GM23338 (cell line): Measurements from ENCODE around the gene ACOX2. TPM values are rescaled to one million over a fixed set of nuclear protein-coding genes. Genes with fewer than 3 reads are reported as not detected.
A peak's percentile ranks its signal among the peaks of the same experiment; 100 is the strongest.

Experiments used
- ATAC-seq: fragments of 200-7000 bp; cut with Tn5 transposase; 3 replicates; pipeline ENCODE4 v1.9.1; 2020
- DNase-seq: peaks from one replicate; pipeline ENCODE4 v3.0.0-alpha.2; 2015; ENCODE audit warnings: low spot score
- H2AFZ ChIP-seq: fragments of 200-600 bp; sonication (generic); 2 replicates; pipeline ENCODE4 v1.8.0; 2016; ENCODE audit warnings: antibody characterized with exemption, mild to moderate bottlenecking, moderate library complexity
- H3F3A ChIP-seq: fragments of 200-600 bp; sonication (generic); replicated peaks from 2 replicates; pipeline ENCODE4 v1.8.0; 2017; ENCODE audit warnings: antibody characterized with exemption, mixed run types, low read depth
- H3K27ac ChIP-seq: fragments of 200-600 bp; sonication (generic); 2 replicates; pipeline ENCODE4 v1.6.1; 2016; ENCODE audit warnings: low read depth
- H3K27me3 ChIP-seq: fragments of 200-600 bp; sonication (generic); 2 replicates; pipeline ENCODE4 v1.8.0; 2016; ENCODE audit warnings: mild to moderate bottlenecking, mixed run types, moderate library complexity; ENCODE audit not compliant: insufficient read depth
- H3K36me3 ChIP-seq: fragments of 200-600 bp; sonication (generic); 2 replicates; pipeline ENCODE4 v1.8.0; 2016; ENCODE audit warnings: mild to moderate bottlenecking; ENCODE audit not compliant: insufficient read depth
- H3K4me1 ChIP-seq: fragments of 200-600 bp; sonication (generic); 2 replicates; pipeline ENCODE4 v1.8.0; 2016; ENCODE audit warnings: mild to moderate bottlenecking, moderate library complexity; ENCODE audit not compliant: insufficient read depth
- H3K4me2 ChIP-seq: fragments of 200-600 bp; sonication (generic); 2 replicates; pipeline ENCODE4 v1.7.1; 2017; ENCODE audit warnings: mixed run types
- H3K4me3 ChIP-seq: fragments of 200-600 bp; sonication (generic); 2 replicates; pipeline ENCODE4 v1.6.1; 2016; ENCODE audit warnings: mixed run types
- H3K79me2 ChIP-seq: fragments of 200-600 bp; sonication (generic); replicated peaks from 2 replicates; pipeline ENCODE4 v1.8.0; 2017; ENCODE audit warnings: mild to moderate bottlenecking; ENCODE audit not compliant: insufficient read depth
- H3K9me2 ChIP-seq: fragments of 200-600 bp; sonication (generic); 2 replicates; pipeline ENCODE4 v1.8.0; 2017; ENCODE audit not compliant: insufficient read depth
- H4K20me1 ChIP-seq: fragments of 200-600 bp; sonication (generic); replicated peaks from 2 replicates; pipeline ENCODE4 v1.8.0; 2017; ENCODE audit warnings: mild to moderate bottlenecking; ENCODE audit not compliant: insufficient read depth
- H3K27ac Mint-ChIP-seq: 2 replicates; pipeline ENCODE4 v1.8.0; 2020; ENCODE audit warnings: inconsistent platforms, mild to moderate bottlenecking, moderate library complexity, mixed read lengths
- H3K27me3 Mint-ChIP-seq: 3 replicates; pipeline ENCODE4 v1.8.0; 2022; ENCODE audit warnings: low read depth, mild to moderate bottlenecking, moderate library complexity, mixed read lengths, inconsistent platforms; ENCODE audit not compliant: insufficient read depth, poor library complexity
- H3K36me3 Mint-ChIP-seq: 3 replicates; pipeline ENCODE4 v1.8.0; 2021; ENCODE audit warnings: low read depth, mild to moderate bottlenecking, inconsistent platforms, moderate library complexity, mixed read lengths
- H3K4me1 Mint-ChIP-seq: 3 replicates; pipeline ENCODE4 v1.8.0; 2020; ENCODE audit warnings: mild to moderate bottlenecking, inconsistent platforms, mixed read lengths
- H3K4me3 Mint-ChIP-seq: 3 replicates; pipeline ENCODE4 v1.8.0; 2021; ENCODE audit warnings: moderate library complexity, mild to moderate bottlenecking, inconsistent platforms, mixed read lengths
- H3K9me3 Mint-ChIP-seq: 3 replicates; pipeline ENCODE4 v1.8.0; 2020; ENCODE audit warnings: moderate library complexity, mild to moderate bottlenecking, inconsistent platforms, mixed read lengths
- CREB1 ChIP-seq: fragments of 250-450 bp; sonication (Bioruptor Pico); IDR thresholded peaks from 2 replicates; pipeline ENCODE4 v1.5.0; 2020; ENCODE audit warnings: low read depth, mild to moderate bottlenecking, moderate library complexity
- ETS1 ChIP-seq: IDR thresholded peaks from 2 replicates; pipeline ENCODE4 v1.6.1; 2016; ENCODE audit warnings: antibody characterized with exemption
- EZH2 ChIP-seq: fragments of 200-600 bp; sonication (generic); IDR thresholded peaks from one replicate; pipeline ENCODE4 v1.8.0; 2017; ENCODE audit warnings: antibody characterized with exemption, mild to moderate bottlenecking, low read depth; ENCODE audit not compliant: unreplicated experiment
- JUNB ChIP-seq: IDR thresholded peaks from one replicate; pipeline ENCODE4 v1.6.1; 2016; ENCODE audit warnings: antibody characterized with exemption; ENCODE audit not compliant: unreplicated experiment
- NANOG ChIP-seq: IDR thresholded peaks from 2 replicates; pipeline ENCODE4 v1.6.1; 2016; ENCODE audit warnings: antibody characterized with exemption, borderline replicate concordance
- POLR2AphosphoS5 ChIP-seq: IDR thresholded peaks from 2 replicates; pipeline ENCODE4 v1.6.1; 2016; ENCODE audit warnings: antibody characterized with exemption, low read depth
- REST ChIP-seq: IDR thresholded peaks from one replicate; pipeline ENCODE4 v1.6.1; 2018; ENCODE audit warnings: antibody characterized with exemption; ENCODE audit not compliant: unreplicated experiment
- STAT1 ChIP-seq: IDR thresholded peaks from one replicate; pipeline ENCODE4 v1.6.1; 2016; ENCODE audit warnings: antibody characterized with exemption; ENCODE audit not compliant: unreplicated experiment
- polyA plus RNA-seq: library from polyadenylated mRNA; unstranded; fragments of >200 nt; fragmentation: Nextera tagmentation; extraction: Ambion mirVana; gene quantifications from 2 replicates; pipeline ENCODE4 v1.2.1, GENCODE V29; 2016
- total RNA-seq: library from RNA; depleted of rRNA; stranded (reverse); fragments of >200 nt; shearing (Covaris generic); gene quantifications from 2 replicates; pipeline ENCODE4 v1.2.3, GENCODE V29; 2014
- TF ChIP-seq, protein P1 (sequence below): fragments of 250-450 bp; sonication (Bioruptor Pico); IDR thresholded peaks from 2 replicates; pipeline ENCODE4 v1.5.0; 2020; ENCODE audit warnings: mild to moderate bottlenecking, moderate library complexity

ACOX2 gene
- total and polyA plus RNA-seq, 2 experiments from 2014 or later, result 1.1 to 1.9 TPM

DNA sequence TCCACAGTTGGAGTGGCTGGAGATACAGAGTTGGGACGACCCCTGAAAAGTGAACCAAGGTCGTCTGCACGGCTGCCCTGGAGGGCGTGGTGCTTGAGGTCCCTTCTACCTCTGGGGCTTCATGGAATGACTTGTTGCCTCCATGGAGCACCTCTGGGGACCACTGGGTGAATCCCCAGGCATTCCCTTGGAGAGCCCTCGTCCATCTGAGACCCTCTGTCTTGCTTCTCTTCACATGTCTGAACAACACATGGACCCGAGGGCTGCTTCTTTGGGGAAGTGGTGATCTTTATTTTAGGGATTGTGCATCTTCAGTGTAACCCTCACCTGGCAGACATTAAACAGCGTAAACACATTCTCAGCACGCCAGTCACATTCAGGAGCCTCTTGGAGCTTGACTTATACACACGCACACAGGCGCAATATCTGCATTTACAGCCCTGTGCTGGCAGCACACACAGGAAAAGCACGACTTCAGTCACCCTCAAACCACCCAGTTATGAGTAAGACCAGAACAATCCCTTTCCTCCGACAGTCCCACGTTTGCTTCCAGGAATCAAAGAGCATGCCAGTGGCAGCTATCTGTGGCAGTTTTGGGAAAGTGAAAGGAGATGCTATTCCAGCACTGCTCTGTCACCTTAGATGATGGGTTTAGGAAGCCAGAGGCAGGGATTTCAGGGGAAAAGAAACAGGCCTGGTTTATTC, 27.6 kb upstream of the ACOX2 start:
- Mint-ChIP-seq H3K27me3 (peaks cover 18% of the 10 kb centered on the region), H3K36me3 (peaks cover 3% of the 10 kb centered on the region; the same call in 2 of the 3 replicates), H3K4me3 (no peak overlapping the region), H3K4me1 (peaks cover 45% of the 10 kb centered on the region), H3K27ac (peak overlapping the region; percentile 67; the same call in 1 of the 2 replicates), H3K9me3 (peaks cover 5% of the 10 kb centered on the region)
- no peaks in the 10 kb centered on the region for H3K9me2 ChIP-seq
- peak overlapping the region; percentile 83 for H3K27ac ChIP-seq
- H3K4me3 ChIP-seq, result no peak overlapping the region
- DNase-seq (no peak), ATAC-seq (no peak)
- H3K79me2 ChIP-seq, result no peaks in the 10 kb centered on the region
- H3F3A ChIP-seq, result 0 out of 2 replicates have a peak, but pooled peaks cover 5% of the 10 kb centered on the region
- H3K27me3 ChIP-seq, result no peaks in the 10 kb centered on the region
- TF ChIP-seq POLR2AphosphoS5 (no peak), ETS1 (no peak), REST (no peak), JUNB (no peak)
- H3K4me2 ChIP-seq, result 0 out of 2 replicates have a peak overlapping the region, but pooled peaks have one; percentile 22
- H2AFZ ChIP-seq, result no peak overlapping the region
- H4K20me1 ChIP-seq, result no peaks in the 10 kb centered on the region
- peaks cover 31% of the 10 kb centered on the region for H3K4me1 ChIP-seq
- no peaks in the 10 kb centered on the region for H3K36me3 ChIP-seq

DNA sequence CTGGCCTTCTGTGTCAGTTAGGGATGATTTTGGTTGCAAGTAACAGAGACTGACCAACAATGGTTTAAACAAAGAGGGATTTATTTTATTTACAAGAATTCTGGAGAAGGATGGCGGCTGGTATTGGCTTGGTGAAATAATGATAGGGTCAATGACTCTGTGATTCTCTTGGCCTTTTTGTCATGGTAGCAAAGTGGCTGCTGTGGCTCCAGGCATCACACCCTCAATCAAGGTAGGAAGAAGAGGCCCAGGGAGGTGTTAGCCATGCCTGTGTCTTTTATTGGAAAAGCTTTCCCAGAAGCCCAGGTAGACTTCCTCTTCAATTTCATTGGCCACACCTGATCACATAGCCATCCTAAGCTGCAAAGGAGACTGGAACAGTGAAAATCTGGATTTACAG, 27.1 kb upstream of the ACOX2 start:
- Histone ChIP-seq H3K27me3 (no peaks in the 10 kb centered on the region), H3K9me2 (no peaks in the 10 kb centered on the region), H2AFZ (no peak overlapping the region), H3K4me3 (no peak overlapping the region), H3K4me2 (no peak overlapping the region), H3K27ac (no peak overlapping the region), H3F3A (0 out of 2 replicates have a peak, but pooled peaks cover 5% of the 10 kb centered on the region), H3K4me1 (peaks cover 31% of the 10 kb centered on the region), H3K79me2 (no peaks in the 10 kb centered on the region), H4K20me1 (no peaks in the 10 kb centered on the region), H3K36me3 (no peaks in the 10 kb centered on the region)
- H3K27me3 Mint-ChIP-seq, result peaks cover 18% of the 10 kb centered on the region
- DNase-seq (no peak), ATAC-seq (no peak)
- H3K9me3 Mint-ChIP-seq, result peaks cover 5% of the 10 kb centered on the region
- no peak overlapping the region for H3K4me3 Mint-ChIP-seq
- no peak overlapping the region for H3K27ac Mint-ChIP-seq
- peaks cover 3% of the 10 kb centered on the region; the same call in 2 of the 3 replicates for H3K36me3 Mint-ChIP-seq
- H3K4me1 Mint-ChIP-seq, result peaks cover 43% of the 10 kb centered on the region
- TF ChIP-seq, protein P1, sequence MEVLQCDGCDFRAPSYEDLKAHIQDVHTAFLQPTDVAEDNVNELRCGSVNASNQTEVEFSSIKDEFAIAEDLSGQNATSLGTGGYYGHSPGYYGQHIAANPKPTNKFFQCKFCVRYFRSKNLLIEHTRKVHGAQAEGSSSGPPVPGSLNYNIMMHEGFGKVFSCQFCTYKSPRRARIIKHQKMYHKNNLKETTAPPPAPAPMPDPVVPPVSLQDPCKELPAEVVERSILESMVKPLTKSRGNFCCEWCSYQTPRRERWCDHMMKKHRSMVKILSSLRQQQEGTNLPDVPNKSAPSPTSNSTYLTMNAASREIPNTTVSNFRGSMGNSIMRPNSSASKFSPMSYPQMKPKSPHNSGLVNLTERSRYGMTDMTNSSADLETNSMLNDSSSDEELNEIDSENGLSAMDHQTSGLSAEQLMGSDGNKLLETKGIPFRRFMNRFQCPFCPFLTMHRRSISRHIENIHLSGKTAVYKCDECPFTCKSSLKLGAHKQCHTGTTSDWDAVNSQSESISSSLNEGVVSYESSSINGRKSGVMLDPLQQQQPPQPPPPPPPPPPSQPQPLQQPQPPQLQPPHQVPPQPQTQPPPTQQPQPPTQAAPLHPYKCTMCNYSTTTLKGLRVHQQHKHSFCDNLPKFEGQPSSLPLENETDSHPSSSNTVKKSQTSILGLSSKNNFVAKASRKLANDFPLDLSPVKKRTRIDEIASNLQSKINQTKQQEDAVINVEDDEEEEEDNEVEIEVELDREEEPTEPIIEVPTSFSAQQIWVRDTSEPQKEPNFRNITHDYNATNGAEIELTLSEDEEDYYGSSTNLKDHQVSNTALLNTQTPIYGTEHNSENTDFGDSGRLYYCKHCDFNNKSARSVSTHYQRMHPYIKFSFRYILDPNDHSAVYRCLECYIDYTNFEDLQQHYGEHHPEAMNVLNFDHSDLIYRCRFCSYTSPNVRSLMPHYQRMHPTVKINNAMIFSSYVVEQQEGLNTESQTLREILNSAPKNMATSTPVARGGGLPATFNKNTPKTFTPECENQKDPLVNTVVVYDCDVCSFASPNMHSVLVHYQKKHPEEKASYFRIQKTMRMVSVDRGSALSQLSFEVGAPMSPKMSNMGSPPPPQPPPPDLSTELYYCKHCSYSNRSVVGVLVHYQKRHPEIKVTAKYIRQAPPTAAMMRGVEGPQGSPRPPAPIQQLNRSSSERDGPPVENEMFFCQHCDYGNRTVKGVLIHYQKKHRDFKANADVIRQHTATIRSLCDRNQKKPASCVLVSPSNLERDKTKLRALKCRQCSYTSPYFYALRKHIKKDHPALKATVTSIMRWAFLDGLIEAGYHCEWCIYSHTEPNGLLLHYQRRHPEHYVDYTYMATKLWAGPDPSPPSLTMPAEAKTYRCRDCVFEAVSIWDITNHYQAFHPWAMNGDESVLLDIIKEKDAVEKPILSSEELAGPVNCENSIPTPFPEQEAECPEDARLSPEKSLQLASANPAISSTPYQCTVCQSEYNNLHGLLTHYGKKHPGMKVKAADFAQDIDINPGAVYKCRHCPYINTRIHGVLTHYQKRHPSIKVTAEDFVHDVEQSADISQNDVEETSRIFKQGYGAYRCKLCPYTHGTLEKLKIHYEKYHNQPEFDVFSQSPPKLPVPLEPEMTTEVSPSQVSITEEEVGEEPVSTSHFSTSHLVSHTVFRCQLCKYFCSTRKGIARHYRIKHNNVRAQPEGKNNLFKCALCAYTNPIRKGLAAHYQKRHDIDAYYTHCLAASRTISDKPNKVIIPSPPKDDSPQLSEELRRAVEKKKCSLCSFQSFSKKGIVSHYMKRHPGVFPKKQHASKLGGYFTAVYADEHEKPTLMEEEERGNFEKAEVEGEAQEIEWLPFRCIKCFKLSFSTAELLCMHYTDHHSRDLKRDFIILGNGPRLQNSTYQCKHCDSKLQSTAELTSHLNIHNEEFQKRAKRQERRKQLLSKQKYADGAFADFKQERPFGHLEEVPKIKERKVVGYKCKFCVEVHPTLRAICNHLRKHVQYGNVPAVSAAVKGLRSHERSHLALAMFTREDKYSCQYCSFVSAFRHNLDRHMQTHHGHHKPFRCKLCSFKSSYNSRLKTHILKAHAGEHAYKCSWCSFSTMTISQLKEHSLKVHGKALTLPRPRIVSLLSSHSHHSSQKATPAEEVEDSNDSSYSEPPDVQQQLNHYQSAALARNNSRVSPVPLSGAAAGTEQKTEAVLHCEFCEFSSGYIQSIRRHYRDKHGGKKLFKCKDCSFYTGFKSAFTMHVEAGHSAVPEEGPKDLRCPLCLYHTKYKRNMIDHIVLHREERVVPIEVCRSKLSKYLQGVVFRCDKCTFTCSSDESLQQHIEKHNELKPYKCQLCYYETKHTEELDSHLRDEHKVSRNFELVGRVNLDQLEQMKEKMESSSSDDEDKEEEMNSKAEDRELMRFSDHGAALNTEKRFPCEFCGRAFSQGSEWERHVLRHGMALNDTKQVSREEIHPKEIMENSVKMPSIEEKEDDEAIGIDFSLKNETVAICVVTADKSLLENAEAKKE (CRISPR knock-in tag), result no peak
- TF ChIP-seq EZH2, result no peak
- TF ChIP-seq STAT1, result no peak
- no peak for TF ChIP-seq NANOG
- TF ChIP-seq CREB1 (CRISPR knock-in tag), result no peak
- TF ChIP-seq JUNB, result no peak
- TF ChIP-seq ETS1, result no peak
